HUDEP-2 (cell line): Measurements from ENCODE around the gene TRIM43.
"Not testable (repeated sequence)": the region's sequence is repeated elsewhere in the genome, so short reads cannot be mapped to it uniquely, and the experiment has no call there.

Source experiments
- DNase-seq, 76 experiments: peaks; one replicate each; lab custom pipeline; 2025; ENCODE audit not compliant: unreplicated experiment in 76 of 76; lab: John Stamatoyannopoulos, UW

Gene TRIM43

GRCh38 chr2:95591701-95592100, at the start of gene TRIM43:
Gene TRIM43 (plus strand): TSS chr2:95592001. CDS start chr2:95594024, 2,023 bp downstream.
- not testable (repeated sequence) for DNase-seq

GRCh38 chr2:95551055-95551568, 40.7 kb upstream of the TRIM43 start:
- DNase-seq: peak in 1 of 76 experiments; percentile 14

GRCh38 chr2:95552911-95553310, 38.9 kb upstream of the TRIM43 start:
- no peak for DNase-seq

GRCh38 chr2:95569170-95569569, 22.6 kb upstream of the TRIM43 start:
- DNase-seq: no peak

GRCh38 chr2:95573866-95574265, 17.9 kb upstream of the TRIM43 start:
- no peak for DNase-seq

GRCh38 chr2:95574506-95574905, 17.3 kb upstream of the TRIM43 start:
- no peak for DNase-seq

- DNase-seq: no peak
Observed at GRCh38 chr2:95575857-95576256, 15.9 kb upstream of the TRIM43 start.

- no peak for DNase-seq
Observed at GRCh38 chr2:95578539-95578938, 13.3 kb upstream of the TRIM43 start.

GRCh38 chr2:95583545-95583944, 8.3 kb upstream of the TRIM43 start:
- DNase-seq: not testable (repeated sequence)

GRCh38 chr2:95584321-95584720, 7.5 kb upstream of the TRIM43 start:
- not testable (repeated sequence) for DNase-seq

GRCh38 chr2:95589777-95590536, 1.8 kb upstream of the TRIM43 start:
- not testable (repeated sequence) for DNase-seq

- DNase-seq: not testable (repeated sequence)
Observed at GRCh38 chr2:95592973-95593372, 1.2 kb downstream of the TRIM43 start.

GRCh38 chr2:95595012-95595411, 3.2 kb downstream of the TRIM43 start:
- not testable (repeated sequence) for DNase-seq

- not testable (repeated sequence) for DNase-seq
Observed at GRCh38 chr2:95601301-95601700, 9.5 kb downstream of the TRIM43 start.

GRCh38 chr2:95602146-95602545, 10.3 kb downstream of the TRIM43 start:
- DNase-seq: not testable (repeated sequence)

GRCh38 chr2:95608356-95608755, 16.6 kb downstream of the TRIM43 start:
- not testable (repeated sequence) for DNase-seq

- not testable (repeated sequence) for DNase-seq
Observed at GRCh38 chr2:95609764-95610163, 18.0 kb downstream of the TRIM43 start.

GRCh38 chr2:95613048-95613447, 21.2 kb downstream of the TRIM43 start:
- DNase-seq: not testable (repeated sequence)

GRCh38 chr2:95622728-95623127, 30.9 kb downstream of the TRIM43 start:
- not testable (repeated sequence) for DNase-seq

- not testable (repeated sequence) for DNase-seq
Observed at GRCh38 chr2:95630987-95631386, 39.2 kb downstream of the TRIM43 start.

- not testable (repeated sequence) for DNase-seq
Observed at GRCh38 chr2:95633626-95634259, 41.9 kb downstream of the TRIM43 start.
